ENCODE data around the gene RNF130.

GRCh38 chr5:180003127-180003526, 68.4 kb downstream of the RNF130 start:
- no peak for TF ChIP-seq CTCF (IDR thresholded peaks at IDR 0.05; ENCODE audit: low read depth, low read length)
- TF ChIP-seq EZH2phosphoT487 (IDR thresholded peaks at IDR 0.05; ENCODE audit: low read depth), result no peak
